Lower leg skin (tissue), 4 donors: ENCODE results near the gene RPL36. TPM values are rescaled to one million over a fixed set of nuclear protein-coding genes. Genes with fewer than 3 reads are reported as not detected.

Experiments used
- DNase-seq, 2 donors: peaks; one replicate each; pipeline ENCODE4 v3.0.0-alpha.2; 2019; ENCODE audit warnings: low spot score in 2 of 2
- H3K4me3 ChIP-seq: fragments of 200-600 bp; sonication (generic); 2 replicates; pipeline ENCODE4 v1.5.1; 2017; ENCODE audit warnings: mild to moderate bottlenecking, low read depth; ENCODE audit not compliant: poor library complexity, severe bottlenecking
- POLR2A ChIP-seq, 2 donors: fragments of 450-650 bp; IDR thresholded peaks; one replicate each; pipeline ENCODE4 v1.6.1; 2016 to 2017; ENCODE audit warnings: antibody characterized with exemption in 2 of 2, mild to moderate bottlenecking in 1 of 2, moderate library complexity in 1 of 2
- WGBS, 2 donors: methylation state at CpG; one replicate each; pipeline ENCODE4 v1.1.5; 2018; 5-methylcytosine and 5-hydroxymethylcytosine counted together
- intact Hi-C: fragments of 100-400 bp; cut with DNase I; formaldehyde crosslinking; loops from one replicate; pipeline ENCODE4 v1.15.0; 2023; ENCODE audit warnings: low total_unique reads
- total RNA-seq, 4 donors: library from RNA; depleted of rRNA; stranded (reverse); fragments of >200 nt; gene quantifications; one replicate each; pipeline ENCODE4 v1.1.0, GENCODE V29; 2016
- TF ChIP-seq, protein P1 (sequence below), 3 donors: fragments of 450-650 bp; IDR thresholded peaks; one replicate each; pipeline ENCODE4 v1.5.1; 2016; ENCODE audit warnings: antibody characterized with exemption in 3 of 3, mild to moderate bottlenecking in 3 of 3, moderate library complexity in 2 of 3

RPL36 gene
- total RNA-seq, 4 donors from 2014 or later = 1,101 to 1,427 (median 1,254) TPM

DNA sequence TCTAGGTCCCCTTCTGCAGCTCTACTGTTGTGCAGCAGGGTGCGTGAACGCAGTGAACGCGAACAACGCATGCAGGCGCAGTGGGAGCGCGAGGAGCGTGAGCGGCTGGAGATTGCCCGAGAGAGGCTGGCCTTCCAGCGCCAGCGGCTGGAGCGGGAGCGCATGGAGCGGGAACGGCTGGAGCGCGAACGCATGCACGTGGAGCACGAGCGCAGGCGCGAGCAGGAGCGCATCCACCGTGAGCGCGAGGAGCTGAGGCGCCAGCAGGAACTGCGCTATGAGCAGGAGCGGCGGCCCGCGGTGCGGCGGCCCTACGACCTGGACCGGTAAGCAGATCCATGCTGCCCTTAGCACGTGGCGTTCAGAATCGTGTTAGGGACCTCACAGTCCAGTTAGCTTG, 28.6 kb upstream of the RPL36 start:
- intact Hi-C loops = loop anchor here (10.0 kb wide), 1 partner anchor 47 kb away; no protein-coding TSS in a partner anchor
- no peak for TF ChIP-seq POLR2A (IDR thresholded peaks at IDR 0.05)
- TF ChIP-seq, protein P1, sequence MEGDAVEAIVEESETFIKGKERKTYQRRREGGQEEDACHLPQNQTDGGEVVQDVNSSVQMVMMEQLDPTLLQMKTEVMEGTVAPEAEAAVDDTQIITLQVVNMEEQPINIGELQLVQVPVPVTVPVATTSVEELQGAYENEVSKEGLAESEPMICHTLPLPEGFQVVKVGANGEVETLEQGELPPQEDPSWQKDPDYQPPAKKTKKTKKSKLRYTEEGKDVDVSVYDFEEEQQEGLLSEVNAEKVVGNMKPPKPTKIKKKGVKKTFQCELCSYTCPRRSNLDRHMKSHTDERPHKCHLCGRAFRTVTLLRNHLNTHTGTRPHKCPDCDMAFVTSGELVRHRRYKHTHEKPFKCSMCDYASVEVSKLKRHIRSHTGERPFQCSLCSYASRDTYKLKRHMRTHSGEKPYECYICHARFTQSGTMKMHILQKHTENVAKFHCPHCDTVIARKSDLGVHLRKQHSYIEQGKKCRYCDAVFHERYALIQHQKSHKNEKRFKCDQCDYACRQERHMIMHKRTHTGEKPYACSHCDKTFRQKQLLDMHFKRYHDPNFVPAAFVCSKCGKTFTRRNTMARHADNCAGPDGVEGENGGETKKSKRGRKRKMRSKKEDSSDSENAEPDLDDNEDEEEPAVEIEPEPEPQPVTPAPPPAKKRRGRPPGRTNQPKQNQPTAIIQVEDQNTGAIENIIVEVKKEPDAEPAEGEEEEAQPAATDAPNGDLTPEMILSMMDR (IDR thresholded peaks at IDR 0.05) = no peak
- WGBS, 2 donors = 96 to 97% methylated on average over 42 of the region's 42 CpGs

GRCh38 chr19:5663904-5664303, 26.2 kb upstream of the RPL36 start:
- 91 to 95% methylated on average over 17 of the region's 17 CpGs for WGBS, 2 donors
- TF ChIP-seq, protein P1 (IDR thresholded peaks at IDR 0.05) = no peak
- TF ChIP-seq POLR2A (IDR thresholded peaks at IDR 0.05) = no peak
- no peak for DNase-seq
- intact Hi-C loops = loop anchor here (10.0 kb wide), 1 partner anchor 49 kb away; no protein-coding TSS in a partner anchor
- H3K4me3 ChIP-seq = no peak overlapping the region

More for the DNA sequence above, 28.6 kb upstream of the RPL36 start:
- no peak for DNase-seq
- no peak overlapping the region for H3K4me3 ChIP-seq

- 85 to 89% methylated on average over 2 of the region's 2 CpGs for WGBS, 2 donors
- no peak overlapping the region for H3K4me3 ChIP-seq
- TF ChIP-seq, protein P1 (IDR thresholded peaks at IDR 0.05) = no peak
- TF ChIP-seq POLR2A (IDR thresholded peaks at IDR 0.05) = no peak
- no peak for DNase-seq
- intact Hi-C loops = loop anchor here (10.0 kb wide), 1 partner anchor 50 kb away; no protein-coding TSS in a partner anchor
Measured at GRCh38 chr19:5664515-5664914, 25.6 kb upstream of the RPL36 start.

DNA sequence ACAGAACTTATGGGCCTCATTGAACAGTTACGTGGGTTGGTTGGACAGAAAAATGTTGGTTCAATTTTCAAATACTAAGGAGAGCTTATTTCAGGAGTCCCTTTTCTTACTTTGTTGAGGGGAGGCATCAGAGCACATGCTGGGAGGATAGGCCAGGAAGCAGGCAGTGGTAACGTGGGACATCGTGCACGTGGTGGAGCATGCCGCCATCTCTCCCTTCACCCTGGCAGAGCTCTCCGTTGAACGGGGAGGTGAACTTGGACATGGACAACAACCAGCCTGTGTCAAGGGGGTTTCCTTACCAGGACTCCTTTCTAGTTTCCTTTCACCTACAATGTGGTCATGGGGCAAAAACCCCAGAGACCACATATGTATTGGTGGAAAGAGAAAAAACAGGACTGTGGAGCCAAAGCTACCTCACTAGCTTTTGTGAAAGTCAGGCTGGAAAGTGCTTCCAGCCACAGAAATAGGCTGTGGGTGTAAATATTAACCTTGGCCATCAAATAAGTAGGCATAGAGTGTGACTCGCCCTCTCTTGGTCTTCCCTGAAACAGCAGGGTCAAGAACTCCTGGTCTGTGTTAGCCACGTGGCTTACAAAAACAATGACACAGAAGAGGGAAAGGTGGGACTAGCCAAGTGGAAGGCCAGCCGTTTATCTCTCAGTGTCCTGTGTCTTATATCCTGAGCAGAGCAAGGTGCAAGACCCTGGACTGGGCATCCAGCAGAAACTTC, 24.1 kb upstream of the RPL36 start:
- no peak overlapping the region for H3K4me3 ChIP-seq
- TF ChIP-seq POLR2A (IDR thresholded peaks at IDR 0.05) = no peak
- TF ChIP-seq, protein P1 (IDR thresholded peaks at IDR 0.05) = no peak
- intact Hi-C loops = loop anchor here (10.0 kb wide), 1 partner anchor 51 kb away; no protein-coding TSS in a partner anchor
- 77 to 79% methylated on average over 10 of the region's 10 CpGs for WGBS, 2 donors
- no peak for DNase-seq

DNA sequence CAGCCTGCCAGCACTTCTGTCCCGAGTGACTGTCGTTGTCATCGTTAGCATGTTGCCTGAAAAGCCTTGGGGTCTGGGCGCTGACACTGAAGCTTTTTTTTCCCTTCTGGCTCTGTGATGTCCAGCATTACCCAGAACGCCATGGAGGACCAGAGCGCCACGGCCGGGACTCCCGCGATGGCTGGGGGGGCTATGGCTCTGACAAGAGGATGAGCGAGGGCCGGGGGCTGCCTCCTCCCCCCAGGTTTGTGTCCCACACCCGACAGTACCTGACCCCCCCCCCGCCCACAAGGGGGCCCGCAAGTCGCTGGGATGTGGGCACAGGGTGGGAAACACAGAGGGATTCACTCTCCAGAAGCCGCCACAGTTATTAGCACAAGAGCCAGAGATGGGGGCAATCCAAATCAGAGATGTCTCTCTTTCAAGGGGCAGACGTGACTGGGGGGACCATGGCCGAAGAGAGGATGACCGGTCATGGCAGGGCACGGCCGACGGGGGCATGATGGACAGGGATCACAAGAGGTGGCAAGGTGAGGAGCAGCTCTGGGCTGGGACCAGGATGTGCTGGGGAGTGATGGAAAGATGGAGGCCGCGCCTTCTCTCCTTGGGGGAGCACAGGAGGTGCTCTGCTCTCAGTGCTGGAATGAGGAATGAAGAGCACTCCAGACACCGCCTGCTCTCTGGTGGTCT, 23.0 kb upstream of the RPL36 start:
- intact Hi-C loops = loop anchor here (10.0 kb wide), 1 partner anchor 52 kb away; no protein-coding TSS in a partner anchor
- H3K4me3 ChIP-seq = no peak overlapping the region
- TF ChIP-seq, protein P1 (IDR thresholded peaks at IDR 0.05) = no peak
- no peak for TF ChIP-seq POLR2A (IDR thresholded peaks at IDR 0.05)
- 88 to 92% methylated on average over 22 to 25 of the region's 26 CpGs for WGBS, 2 donors
- no peak for DNase-seq
